ENCODE results near the gene EQTN. TPM values are rescaled to one million over a fixed set of nuclear protein-coding genes. Genes with fewer than 3 reads are reported as not detected.

The EQTN gene
- total and polyA plus RNA-seq, 2 of the 4 experiments (the other 2 are of a cell fraction) = not detected

DNA sequence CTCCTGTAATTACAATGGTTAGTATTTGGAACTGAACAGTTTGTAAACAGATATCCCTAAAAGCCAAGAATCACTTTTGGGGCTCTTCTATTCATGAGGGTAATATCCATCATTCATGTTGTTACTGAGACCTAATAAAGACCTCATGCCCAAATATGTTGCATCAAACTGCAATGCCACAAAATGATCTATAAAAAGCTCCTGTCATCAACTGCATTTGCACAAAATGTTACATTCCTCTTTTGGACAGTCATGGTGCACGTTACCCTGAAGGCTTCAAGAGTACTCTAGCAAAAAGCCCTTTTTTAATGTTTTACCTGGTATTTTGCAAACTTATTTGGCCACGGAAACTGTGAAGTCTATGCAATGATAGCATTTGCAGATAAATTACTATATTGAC is 14.2 kb upstream of the EQTN start:
- no peak overlapping the region for H2BK120ac ChIP-seq (ENCODE audit: low read depth, low read length)
- CTCF ChIA-PET = no interaction called here

More for the DNA sequence above, 14.2 kb upstream of the EQTN start:
- Histone ChIP-seq H2BK15ac (ENCODE audit: low read depth, low read length) (no peak overlapping the region), H3K36me3 (ENCODE audit: control insufficient read depth, insufficient read depth, low read length) (no peaks in the 10 kb centered on the region), H3K9me1 (ENCODE audit: insufficient read depth, low read length) (no peaks in the 10 kb centered on the region), H2AFZ (replicated peaks; ENCODE audit: low read length, poor library complexity) (no peak overlapping the region), H3K9me3 (ENCODE audit: control insufficient read depth, insufficient read depth, low read length) (no peaks in the 10 kb centered on the region), H3K14ac (replicated peaks; ENCODE audit: low read depth, low read length) (no peak overlapping the region), H4K91ac (ENCODE audit: insufficient read depth, low read depth, low read length) (no peak overlapping the region), H3K4me1 (ENCODE audit: control insufficient read depth, insufficient read depth, low read length) (no peaks in the 10 kb centered on the region), H4K8ac (ENCODE audit: low read depth in 2 of 2, low read length in 2 of 2) (no peak overlapping the region), H3K56ac (ENCODE audit: extremely low read depth, insufficient read depth, low read length) (no peak overlapping the region), H3K4ac (ENCODE audit: low read depth, low read length) (no peak overlapping the region), H4K5ac (ENCODE audit: low read depth, low read length) (no peak overlapping the region), H3K23ac (ENCODE audit: low read depth, low read length) (no peak overlapping the region), H2BK20ac (ENCODE audit: low read depth, low read length) (no peak overlapping the region), H3K79me1 (ENCODE audit: low read depth in 1 of 2, low read length in 2 of 2) (no peaks in the 10 kb centered on the region), H4K20me1 (ENCODE audit: insufficient read depth, low read length) (no peaks in the 10 kb centered on the region), H3K18ac (ENCODE audit: low read depth, low read length) (no peak overlapping the region), H3K9ac (ENCODE audit: low read depth, low read length) (no peak overlapping the region), H3K27ac (ENCODE audit: insufficient read depth, low read length) (no peak overlapping the region), H2BK5ac (ENCODE audit: low read depth, low read length, poor library complexity, severe bottlenecking) (no peak overlapping the region), H2AK9ac (replicated peaks; ENCODE audit: low read depth, low read length, poor library complexity) (no peak overlapping the region), H3K4me2 (ENCODE audit: low read depth, low read length) (no peak overlapping the region), H3K27me3 (ENCODE audit: control insufficient read depth, insufficient read depth, low read length) (peaks cover 7% of the 10 kb centered on the region), H2AK5ac (ENCODE audit: low read depth, low read length) (no peak overlapping the region), H3K4me3 (ENCODE audit: insufficient read depth, low read depth, low read length) (no peak overlapping the region)
- TF ChIP-seq, protein P1, sequence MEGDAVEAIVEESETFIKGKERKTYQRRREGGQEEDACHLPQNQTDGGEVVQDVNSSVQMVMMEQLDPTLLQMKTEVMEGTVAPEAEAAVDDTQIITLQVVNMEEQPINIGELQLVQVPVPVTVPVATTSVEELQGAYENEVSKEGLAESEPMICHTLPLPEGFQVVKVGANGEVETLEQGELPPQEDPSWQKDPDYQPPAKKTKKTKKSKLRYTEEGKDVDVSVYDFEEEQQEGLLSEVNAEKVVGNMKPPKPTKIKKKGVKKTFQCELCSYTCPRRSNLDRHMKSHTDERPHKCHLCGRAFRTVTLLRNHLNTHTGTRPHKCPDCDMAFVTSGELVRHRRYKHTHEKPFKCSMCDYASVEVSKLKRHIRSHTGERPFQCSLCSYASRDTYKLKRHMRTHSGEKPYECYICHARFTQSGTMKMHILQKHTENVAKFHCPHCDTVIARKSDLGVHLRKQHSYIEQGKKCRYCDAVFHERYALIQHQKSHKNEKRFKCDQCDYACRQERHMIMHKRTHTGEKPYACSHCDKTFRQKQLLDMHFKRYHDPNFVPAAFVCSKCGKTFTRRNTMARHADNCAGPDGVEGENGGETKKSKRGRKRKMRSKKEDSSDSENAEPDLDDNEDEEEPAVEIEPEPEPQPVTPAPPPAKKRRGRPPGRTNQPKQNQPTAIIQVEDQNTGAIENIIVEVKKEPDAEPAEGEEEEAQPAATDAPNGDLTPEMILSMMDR (conservative IDR thresholded peaks at IDR 0.05; ENCODE audit: low read depth, low read length) = no peak
- no peak for TF ChIP-seq FOS (IDR thresholded peaks at IDR 0.05; ENCODE audit: low read depth, low read length)
- TF ChIP-seq NFE2L2 (IDR thresholded peaks at IDR 0.05; ENCODE audit: low read depth, low read length) = no peak
- TF ChIP-seq ELK1 (IDR thresholded peaks at IDR 0.05; ENCODE audit: borderline replicate concordance, low read depth, low read length) = no peak
- TF ChIP-seq MXI1 (IDR thresholded peaks at IDR 0.05; ENCODE audit: borderline replicate concordance, low read depth, low read length) = no peak
- TF ChIP-seq CHD1 (IDR thresholded peaks at IDR 0.05; ENCODE audit: low read depth, low read length) = no peak
- TF ChIP-seq CEBPB (IDR thresholded peaks at IDR 0.05; ENCODE audit: low read depth, low read length) = no peak
- no peak for TF ChIP-seq MAFK (IDR thresholded peaks at IDR 0.05; ENCODE audit: low read depth, low read length)
- no peak for TF ChIP-seq SMC3 (IDR thresholded peaks at IDR 0.05; ENCODE audit: low read depth, low read length)
- no peak for TF ChIP-seq RFX5 (IDR thresholded peaks at IDR 0.05; ENCODE audit: low read depth, low read length)
- ATAC-seq (ENCODE audit: low read depth) (no peak), DNase-seq (no peak)
- dilution Hi-C loops (cut with HindIII; ENCODE audit: low sequenced_read_pairs, unreplicated experiment) (no loop called here), in situ Hi-C loops (cut with MboI; ENCODE audit: low sequenced_read_pairs) (no loop called here), intact Hi-C loops (cut with micrococcal nuclease) (no loop called here)
- BruUV-seq (replicated peaks) = no TSS peak
- POLR2A ChIA-PET (ENCODE audit: unreplicated experiment) = no interaction called here
- no CpG with 5 or more reads among the region's 2 CpGs for WGBS, 2 experiments (ENCODE audit: extremely low coverage in 2 of 2, insufficient read length in 1 of 2)

Measured in IMR-90 (cell line).